Hepatocyte (in vitro differentiated cells): ENCODE results near the gene POP5. TPM values are rescaled to one million over a fixed set of nuclear protein-coding genes. Genes with fewer than 3 reads are reported as not detected.
A peak's percentile ranks its signal among the peaks of the same experiment; 100 is the strongest.
"Not testable (repeated sequence)": the region's sequence is repeated elsewhere in the genome, so short reads cannot be mapped to it uniquely, and the experiment has no call there.

Experiments
- DNase-seq: peaks from one replicate; pipeline ENCODE4 v3.0.0-alpha.2; 2016; ENCODE audit warnings: low spot score
- H2AFZ ChIP-seq: fragments of 200-600 bp; sonication (generic); 2 replicates; pipeline ENCODE4 v1.6.0; 2016; ENCODE audit warnings: antibody characterized with exemption, mild to moderate bottlenecking
- H3K27ac ChIP-seq: fragments of 200-600 bp; sonication (generic); 2 replicates; pipeline ENCODE4 v1.5.1; 2016; ENCODE audit warnings: mild to moderate bottlenecking
- H3K27me3 ChIP-seq: fragments of 200-600 bp; sonication (generic); 2 replicates; pipeline ENCODE4 v1.6.1; 2016
- H3K36me3 ChIP-seq: fragments of 200-600 bp; sonication (generic); replicated peaks from 2 replicates; pipeline ENCODE4 v1.5.1; 2016; ENCODE audit warnings: low read depth; ENCODE audit not compliant: insufficient read depth
- H3K4me1 ChIP-seq: fragments of 200-600 bp; sonication (generic); 2 replicates; pipeline ENCODE4 v1.5.1; 2016; ENCODE audit warnings: mild to moderate bottlenecking, moderate library complexity; ENCODE audit not compliant: insufficient read depth
- H3K4me2 ChIP-seq: fragments of 200-600 bp; sonication (generic); 2 replicates; pipeline ENCODE4 v1.6.0; 2016
- H3K4me3 ChIP-seq: fragments of 200-600 bp; sonication (generic); 2 replicates; pipeline ENCODE4 v1.5.1; 2016; ENCODE audit warnings: mild to moderate bottlenecking
- H3K79me2 ChIP-seq: fragments of 200-600 bp; sonication (generic); 2 replicates; pipeline ENCODE4 v1.6.0; 2017; ENCODE audit warnings: mild to moderate bottlenecking
- H3K9me2 ChIP-seq: fragments of 200-600 bp; sonication (generic); replicated peaks from 2 replicates; pipeline ENCODE4 v1.6.0; 2017; ENCODE audit warnings: mild to moderate bottlenecking; ENCODE audit not compliant: insufficient read depth
- H3K9me3 ChIP-seq: fragments of 200-600 bp; sonication (generic); 2 replicates; pipeline ENCODE4 v1.5.1; 2016; ENCODE audit warnings: low read depth, mild to moderate bottlenecking
- H4K20me1 ChIP-seq: fragments of 200-600 bp; sonication (generic); 2 replicates; pipeline ENCODE4 v1.6.0; 2016; ENCODE audit warnings: mild to moderate bottlenecking; ENCODE audit not compliant: insufficient read depth, poor library complexity, severe bottlenecking
- EZH2 ChIP-seq: fragments of 200-600 bp; sonication (generic); IDR thresholded peaks from 2 replicates; pipeline ENCODE4 v1.6.1; 2016; ENCODE audit warnings: antibody characterized with exemption, mild to moderate bottlenecking, borderline replicate concordance
- EZH2phosphoT487 ChIP-seq: fragments of 200-600 bp; sonication (generic); IDR thresholded peaks from one replicate; pipeline ENCODE4 v1.6.1; 2018; ENCODE audit warnings: antibody characterized with exemption, mild to moderate bottlenecking, low read depth, moderate library complexity; ENCODE audit not compliant: unreplicated experiment, severe bottlenecking
- WGBS: methylation state at CpG from one replicate; pipeline ENCODE4 v1.1.6; 2016; ENCODE audit warnings: low lambda C conversion rate; ENCODE audit errors: missing lambda C conversion rate; 5-methylcytosine and 5-hydroxymethylcytosine counted together
- polyA plus RNA-seq: library from polyadenylated mRNA; unstranded; fragments of >200 nt; fragmentation: Nextera tagmentation; extraction: Ambion mirVana; gene quantifications from 2 replicates; pipeline ENCODE4 v1.2.1, GENCODE V29; 2016
- total RNA-seq: library from RNA; depleted of rRNA; stranded (reverse); fragments of >200 nt; gene quantifications from 2 replicates; pipeline ENCODE4 v1.2.3, GENCODE V29; 2014
- TF ChIP-seq, protein P1 (sequence below): fragments of 200-600 bp; sonication (generic); IDR thresholded peaks from 2 replicates; pipeline ENCODE4 v1.5.1; 2016; ENCODE audit warnings: antibody characterized with exemption, mild to moderate bottlenecking; ENCODE audit not compliant: poor library complexity

Gene POP5
- total and polyA plus RNA-seq, 2 experiments from 2014 or later, result 29.3 to 51.1 TPM

DNA sequence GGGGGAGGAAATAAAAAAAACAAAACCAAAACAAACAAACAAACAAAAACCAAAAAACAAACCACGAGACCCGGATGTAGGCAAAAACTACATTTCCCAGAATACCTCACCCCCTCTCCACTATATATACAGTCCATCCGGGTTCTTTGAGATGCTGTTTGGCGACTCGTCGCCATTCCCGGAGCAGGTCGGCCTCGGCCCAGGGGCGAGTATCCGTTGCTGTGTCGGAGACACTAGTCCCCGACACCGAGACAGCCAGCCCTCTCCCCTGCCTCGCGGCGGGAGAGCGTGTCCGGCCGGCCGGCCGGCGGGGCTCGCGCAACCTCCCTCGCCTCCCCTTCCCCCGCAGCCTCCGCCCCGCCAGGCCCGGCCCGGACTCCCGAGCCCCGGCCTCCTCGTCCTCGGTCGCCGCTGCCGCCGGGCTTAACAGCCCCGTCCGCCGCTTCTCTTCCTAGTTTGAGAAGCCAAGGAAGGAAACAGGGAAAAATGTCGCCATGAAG, 46.9 kb downstream of the POP5 start, which contains the start of gene RNF10:
Gene RNF10, plus strand, starts transcription at position 154 of the 500 bp plus-strand sequence. CDS start 456 bp downstream, outside the sequence.
- peaks cover 51% of the 10 kb centered on the region for H3K79me2 ChIP-seq
- no peaks in the 10 kb centered on the region for H3K9me2 ChIP-seq
- no peaks in the 10 kb centered on the region for H3K9me3 ChIP-seq
- peak within 1 kb of the TSS; percentile 88 for H3K4me2 ChIP-seq
- no peaks in the 10 kb centered on the region for H3K36me3 ChIP-seq
- H3K27me3 ChIP-seq, result no peaks in the 10 kb centered on the region
- peaks cover 35% of the 10 kb centered on the region for H3K4me1 ChIP-seq
- peak within 1 kb of the TSS; percentile 95 for H3K4me3 ChIP-seq
- peaks cover 46% of the 10 kb centered on the region for H4K20me1 ChIP-seq
- WGBS, result under 1% methylated on average over 16 of the region's 43 CpGs
- peak within 1 kb of the TSS; percentile 74 for H2AFZ ChIP-seq
- TF ChIP-seq EZH2phosphoT487, result no peak
- no peak for TF ChIP-seq EZH2
- TF ChIP-seq, protein P1, sequence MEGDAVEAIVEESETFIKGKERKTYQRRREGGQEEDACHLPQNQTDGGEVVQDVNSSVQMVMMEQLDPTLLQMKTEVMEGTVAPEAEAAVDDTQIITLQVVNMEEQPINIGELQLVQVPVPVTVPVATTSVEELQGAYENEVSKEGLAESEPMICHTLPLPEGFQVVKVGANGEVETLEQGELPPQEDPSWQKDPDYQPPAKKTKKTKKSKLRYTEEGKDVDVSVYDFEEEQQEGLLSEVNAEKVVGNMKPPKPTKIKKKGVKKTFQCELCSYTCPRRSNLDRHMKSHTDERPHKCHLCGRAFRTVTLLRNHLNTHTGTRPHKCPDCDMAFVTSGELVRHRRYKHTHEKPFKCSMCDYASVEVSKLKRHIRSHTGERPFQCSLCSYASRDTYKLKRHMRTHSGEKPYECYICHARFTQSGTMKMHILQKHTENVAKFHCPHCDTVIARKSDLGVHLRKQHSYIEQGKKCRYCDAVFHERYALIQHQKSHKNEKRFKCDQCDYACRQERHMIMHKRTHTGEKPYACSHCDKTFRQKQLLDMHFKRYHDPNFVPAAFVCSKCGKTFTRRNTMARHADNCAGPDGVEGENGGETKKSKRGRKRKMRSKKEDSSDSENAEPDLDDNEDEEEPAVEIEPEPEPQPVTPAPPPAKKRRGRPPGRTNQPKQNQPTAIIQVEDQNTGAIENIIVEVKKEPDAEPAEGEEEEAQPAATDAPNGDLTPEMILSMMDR, result no peak
- DNase-seq, result peak; percentile 90
- H3K27ac ChIP-seq, result peak within 1 kb of the TSS; percentile 93

DNA sequence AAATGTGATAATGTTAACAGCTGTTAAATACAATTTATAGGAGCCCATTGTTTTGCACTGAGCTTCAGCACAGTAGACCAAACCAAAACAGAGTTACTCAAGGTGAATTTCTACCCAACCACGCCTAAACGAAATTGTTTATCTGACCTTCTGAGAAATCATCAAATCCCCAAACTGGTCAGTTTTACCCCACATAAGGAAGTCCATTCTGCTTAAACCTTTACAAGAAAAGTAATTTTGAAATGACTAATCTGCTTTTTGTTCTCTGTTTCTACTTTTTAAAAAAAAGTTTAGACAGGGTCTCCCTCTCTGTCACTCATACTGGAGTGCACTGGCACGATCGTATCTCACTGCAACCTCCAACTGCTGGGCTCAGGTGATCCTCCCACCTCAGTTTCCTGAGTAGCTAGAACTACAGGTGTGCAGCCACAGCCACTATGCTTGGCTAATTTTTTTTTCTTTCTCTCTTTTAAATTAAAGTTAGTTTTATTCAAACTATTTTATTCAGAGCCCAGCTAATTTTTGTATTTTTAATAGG, 48.4 kb downstream of the POP5 start:
- Histone ChIP-seq H4K20me1 (peaks cover 31% of the 10 kb centered on the region), H3K79me2 (peaks cover 42% of the 10 kb centered on the region), H3K27me3 (no peaks in the 10 kb centered on the region), H3K9me3 (no peaks in the 10 kb centered on the region), H3K4me1 (peaks cover 27% of the 10 kb centered on the region), H3K4me2 (no peak overlapping the region), H3K36me3 (no peaks in the 10 kb centered on the region), H2AFZ (no peak overlapping the region), H3K4me3 (no peak overlapping the region), H3K27ac (no peak overlapping the region), H3K9me2 (no peaks in the 10 kb centered on the region)
- WGBS, result 78% methylated on average over 4 of the region's 4 CpGs
- no peak for DNase-seq
- TF ChIP-seq EZH2phosphoT487 (no peak), EZH2 (no peak)
- TF ChIP-seq, protein P1, result no peak

DNA sequence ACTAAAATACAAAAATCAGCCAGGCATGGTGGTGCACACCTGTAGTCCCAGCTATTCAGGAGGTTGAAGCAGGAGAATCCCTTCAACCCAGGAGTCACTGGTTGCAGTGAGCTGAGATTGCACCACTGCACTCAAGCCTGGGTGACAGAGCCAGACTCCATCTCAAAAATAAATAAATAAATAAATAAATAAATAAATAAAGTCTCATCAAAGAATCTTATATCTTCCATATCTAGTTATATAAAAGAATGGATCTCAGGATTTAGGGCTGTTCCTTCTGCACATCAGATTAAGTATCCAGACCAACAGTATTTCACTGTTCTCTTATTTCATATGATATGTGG, 50.8 kb downstream of the POP5 start:
- peak overlapping the region; percentile 93 for H2AFZ ChIP-seq
- not testable (repeated sequence) for H3K36me3 ChIP-seq, H3K27me3 ChIP-seq, H3K4me1 ChIP-seq, H3K9me3 ChIP-seq, DNase-seq, H4K20me1 ChIP-seq, H3K4me3 ChIP-seq, H3K9me2 ChIP-seq
- H3K27ac ChIP-seq, result peak overlapping the region; percentile 95
- H3K4me2 ChIP-seq, result peak overlapping the region; percentile 85
- peaks cover 18% of the 10 kb centered on the region for H3K79me2 ChIP-seq

DNA sequence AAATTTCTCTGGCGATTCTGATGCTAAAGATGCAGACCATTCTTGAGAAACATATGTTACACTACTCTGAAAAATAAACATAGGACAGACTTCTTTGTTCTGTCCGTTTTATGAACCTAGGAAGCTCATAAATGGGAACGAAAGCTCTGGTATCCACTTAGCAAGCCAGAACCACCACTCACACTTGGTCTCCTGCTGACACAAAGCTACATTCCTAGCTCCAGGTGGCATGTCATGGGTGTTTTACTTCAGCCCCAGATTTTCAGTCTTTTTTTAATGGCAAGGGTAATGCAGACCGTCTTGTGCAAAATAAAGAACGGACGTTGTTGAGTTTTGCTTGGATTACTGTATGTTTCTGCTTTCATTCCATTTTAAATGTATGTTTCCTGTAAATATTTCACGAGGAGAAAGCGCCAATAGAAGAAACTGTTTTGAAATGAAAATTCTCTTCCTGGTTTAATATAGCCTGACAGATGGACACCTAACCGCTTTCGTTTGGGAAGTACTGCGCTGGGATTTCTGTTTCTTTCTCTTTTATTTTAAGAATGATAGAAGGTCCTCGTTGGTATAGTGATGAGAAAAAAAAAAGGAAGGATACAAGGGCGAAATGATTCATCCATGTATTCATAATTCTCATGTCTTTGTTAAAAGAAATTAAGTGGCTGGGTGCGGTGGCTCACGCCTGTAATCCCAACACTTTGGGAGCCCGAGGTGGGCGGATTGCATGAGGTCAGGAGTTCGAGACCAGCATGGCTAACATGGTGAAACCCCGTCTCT, 51.4 kb downstream of the POP5 start:
- Histone ChIP-seq H3K27me3 (no peaks in the 10 kb centered on the region), H3K4me2 (peak overlapping the region; percentile 85), H3K4me3 (peak overlapping the region; percentile 86), H4K20me1 (peaks cover 2% of the 10 kb centered on the region), H3K9me2 (no peaks in the 10 kb centered on the region), H3K4me1 (peaks cover 6% of the 10 kb centered on the region), H3K36me3 (no peaks in the 10 kb centered on the region), H2AFZ (peak overlapping the region; percentile 93), H3K9me3 (no peaks in the 10 kb centered on the region), H3K79me2 (peaks cover 13% of the 10 kb centered on the region), H3K27ac (peak overlapping the region; percentile 95)
- TF ChIP-seq EZH2phosphoT487, result no peak
- WGBS, result 46% methylated on average over 19 of the region's 19 CpGs
- peak; percentile 63 for DNase-seq
